Keratinocyte (primary cell): ENCODE data around the gene KIF3C. TPM values are rescaled to one million over a fixed set of nuclear protein-coding genes. Genes with fewer than 3 reads are reported as not detected.

ENCODE experiments used
- DNase-seq: peaks from one replicate; pipeline ENCODE4 v3.0.0-alpha.2; 2011; ENCODE audit warnings: low read depth, missing footprints, low spot score
- FAIRE-seq: peaks from 2 replicates; lab custom pipeline; 2011; peaks lifted over from hg19 to GRCh38; lab: Jason Lieb, UNC
- H2AFZ ChIP-seq: 2 replicates; pipeline ENCODE4 v1.6.0; 2012; ENCODE audit warnings: low read length, control low read depth, inconsistent platforms; ENCODE audit not compliant: control insufficient read depth
- H3K27ac ChIP-seq: 2 replicates; pipeline ENCODE4 v1.5.1; 2011; ENCODE audit warnings: low read length; ENCODE audit not compliant: control insufficient read depth, insufficient read depth
- H3K27me3 ChIP-seq: 3 replicates; pipeline ENCODE4 v1.6.0; 2011; ENCODE audit warnings: low read length; ENCODE audit not compliant: control insufficient read depth, insufficient read depth; ENCODE audit errors: extremely low read depth
- H3K36me3 ChIP-seq, 2 experiments: 2 replicates in 1 of 2; 3 replicates in 1 of 2; pipeline ENCODE4 v1.5.1; 2011; ENCODE audit warnings: low read length in 2 of 2, mild to moderate bottlenecking in 1 of 2; ENCODE audit not compliant: control insufficient read depth in 2 of 2, insufficient read depth in 2 of 2; ENCODE audit errors: extremely low read depth in 1 of 2
- H3K4me1 ChIP-seq: 3 replicates; pipeline ENCODE4 v1.5.1; 2011; ENCODE audit warnings: low read length; ENCODE audit not compliant: control insufficient read depth, insufficient read depth; ENCODE audit errors: extremely low read depth
- H3K4me2 ChIP-seq: 3 replicates; pipeline ENCODE4 v1.6.0; 2011; ENCODE audit warnings: low read depth, low read length; ENCODE audit not compliant: control insufficient read depth, insufficient read depth; ENCODE audit errors: extremely low read depth
- H3K4me3 ChIP-seq, 3 experiments: fragments of 200-600 bp in 1 of 3; sonication (generic) in 1 of 3; 2 replicates in 2 of 3; 3 replicates in 1 of 3; pipeline ENCODE4 v1.5.1; 2011 to 2016; ENCODE audit warnings: low read length in 3 of 3, mild to moderate bottlenecking in 3 of 3, control low read depth in 2 of 3, inconsistent platforms in 1 of 3, low read depth in 1 of 3, mixed read lengths in 1 of 3, mixed run types in 1 of 3, moderate library complexity in 1 of 3; ENCODE audit not compliant: control insufficient read depth in 2 of 3, insufficient read depth in 2 of 3; ENCODE audit errors: extremely low read depth in 1 of 3
- H3K79me2 ChIP-seq: 2 replicates; pipeline ENCODE4 v1.6.0; 2012; ENCODE audit warnings: low read length; ENCODE audit not compliant: control insufficient read depth, insufficient read depth
- H3K9ac ChIP-seq: 3 replicates; pipeline ENCODE4 v1.6.0; 2011; ENCODE audit warnings: low read length; ENCODE audit not compliant: control insufficient read depth, insufficient read depth; ENCODE audit errors: extremely low read depth
- H3K9me1 ChIP-seq: 3 replicates; pipeline ENCODE4 v1.6.0; 2011; ENCODE audit warnings: low read length; ENCODE audit not compliant: control insufficient read depth, insufficient read depth; ENCODE audit errors: extremely low read depth
- H3K9me3 ChIP-seq: 2 replicates; pipeline ENCODE4 v1.5.1; 2012; ENCODE audit warnings: low read depth, low read length; ENCODE audit not compliant: control insufficient read depth
- H4K20me1 ChIP-seq: 3 replicates; pipeline ENCODE4 v1.6.0; 2011; ENCODE audit warnings: low read length; ENCODE audit not compliant: control insufficient read depth, insufficient read depth; ENCODE audit errors: extremely low read depth
- EZH2 ChIP-seq: IDR thresholded peaks from one replicate; pipeline ENCODE4 v1.6.1; 2012; ENCODE audit warnings: inconsistent platforms, mild to moderate bottlenecking, low read length, moderate library complexity
- dilution Hi-C: fragments of 300-500 bp; cut with MboI; formaldehyde crosslinking; loops from one replicate; pipeline ENCODE4 v1.7.0; 2020; ENCODE audit warnings: low sequenced_read_pairs; ENCODE audit not compliant: extremely low pct_ligation_motif_present
- polyA plus RNA-seq, 5 experiments: library from polyadenylated mRNA; depleted of rRNA in 3 of 5; stranded (reverse) in 3 of 5; stranded (forward) in 1 of 5; unstranded in 1 of 5; fragments of >200 nt; gene quantifications; 1 replicate in 1 of 5; 2 replicates in 3 of 5; 3 replicates in 1 of 5; pipeline versions ENCODE4 v1.2.1 to v1.2.3, GENCODE V29; 2011 to 2012; ENCODE audit warnings: missing spikeins in 2 of 5, low read depth in 1 of 5, low replicate concordance in 1 of 5
- TF ChIP-seq, protein P1 (sequence below), 3 experiments: IDR thresholded peaks in 1 of 3; conservative IDR thresholded peaks in 1 of 3; optimal IDR thresholded peaks in 1 of 3; 2 replicates in 2 of 3; 3 replicates in 1 of 3; pipeline versions ENCODE3 to v1.5.1; 2011; ENCODE audit warnings: low read length in 3 of 3, mild to moderate bottlenecking in 3 of 3, moderate library complexity in 2 of 3, control low read depth in 1 of 3, inconsistent platforms in 1 of 3; ENCODE audit not compliant: insufficient read depth in 2 of 3; ENCODE audit errors: extremely low read depth in 1 of 3

KIF3C gene
- polyA plus RNA-seq, 1 donor (not counting 4 experiments of a cell fraction or from before 2014, with no cell fraction given): 6.5 TPM

DNA sequence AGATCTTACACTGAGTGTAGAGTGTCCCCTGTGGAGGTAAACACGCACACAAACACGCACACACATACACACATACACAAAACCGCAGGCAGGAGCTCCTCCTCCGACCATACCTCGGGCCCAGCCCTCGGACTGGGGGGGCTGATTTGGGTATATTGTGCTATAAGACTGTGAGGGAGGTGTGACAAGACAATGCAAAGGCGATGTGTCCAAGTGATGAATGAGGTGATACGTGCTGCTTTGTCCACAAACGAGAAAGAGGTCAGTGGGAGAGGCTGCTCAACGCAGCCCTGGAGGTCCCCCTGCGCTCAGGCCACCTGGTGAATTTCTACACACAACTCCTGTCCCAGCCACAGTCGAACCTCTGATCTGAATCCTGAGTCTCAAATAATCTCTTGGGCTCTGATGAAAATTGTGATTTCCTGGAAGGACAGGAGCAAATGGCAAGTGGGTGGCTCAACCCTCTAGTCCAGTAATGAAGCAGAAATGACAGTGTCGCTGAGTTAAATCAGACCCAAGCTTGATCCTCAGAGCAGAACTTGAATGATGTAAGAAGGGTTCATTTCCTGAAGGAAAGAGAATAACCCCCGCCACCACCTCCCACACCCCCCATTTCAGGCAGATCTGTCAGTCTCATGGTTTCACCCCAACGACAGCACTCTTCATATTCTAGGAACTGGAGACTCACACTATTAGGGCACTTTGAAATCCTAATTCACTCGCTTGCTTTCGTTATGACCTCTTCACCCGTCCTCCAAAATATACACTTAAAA lies 55.1 kb downstream of the KIF3C start:
- H3K27me3 ChIP-seq: no peaks in the 10 kb centered on the region
- H3K4me2 ChIP-seq: no peak overlapping the region
- no peak overlapping the region for H3K27ac ChIP-seq
- H4K20me1 ChIP-seq: no peaks in the 10 kb centered on the region
- no peaks in the 10 kb centered on the region for H3K9me3 ChIP-seq
- H2AFZ ChIP-seq: no peak overlapping the region
- peaks cover 0 to 16% of the 10 kb centered on the region in 2 experiments for H3K36me3 ChIP-seq
- H3K9ac ChIP-seq: no peak overlapping the region
- no peaks in the 10 kb centered on the region for H3K9me1 ChIP-seq
- dilution Hi-C loops: no loop called here
- no peak for FAIRE-seq
- H3K79me2 ChIP-seq: no peaks in the 10 kb centered on the region
- DNase-seq: no peak
- H3K4me3 ChIP-seq: no peak overlapping the region
- no peak for TF ChIP-seq EZH2
- TF ChIP-seq, protein P1, sequence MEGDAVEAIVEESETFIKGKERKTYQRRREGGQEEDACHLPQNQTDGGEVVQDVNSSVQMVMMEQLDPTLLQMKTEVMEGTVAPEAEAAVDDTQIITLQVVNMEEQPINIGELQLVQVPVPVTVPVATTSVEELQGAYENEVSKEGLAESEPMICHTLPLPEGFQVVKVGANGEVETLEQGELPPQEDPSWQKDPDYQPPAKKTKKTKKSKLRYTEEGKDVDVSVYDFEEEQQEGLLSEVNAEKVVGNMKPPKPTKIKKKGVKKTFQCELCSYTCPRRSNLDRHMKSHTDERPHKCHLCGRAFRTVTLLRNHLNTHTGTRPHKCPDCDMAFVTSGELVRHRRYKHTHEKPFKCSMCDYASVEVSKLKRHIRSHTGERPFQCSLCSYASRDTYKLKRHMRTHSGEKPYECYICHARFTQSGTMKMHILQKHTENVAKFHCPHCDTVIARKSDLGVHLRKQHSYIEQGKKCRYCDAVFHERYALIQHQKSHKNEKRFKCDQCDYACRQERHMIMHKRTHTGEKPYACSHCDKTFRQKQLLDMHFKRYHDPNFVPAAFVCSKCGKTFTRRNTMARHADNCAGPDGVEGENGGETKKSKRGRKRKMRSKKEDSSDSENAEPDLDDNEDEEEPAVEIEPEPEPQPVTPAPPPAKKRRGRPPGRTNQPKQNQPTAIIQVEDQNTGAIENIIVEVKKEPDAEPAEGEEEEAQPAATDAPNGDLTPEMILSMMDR (optimal IDR thresholded peaks at IDR 0.05 in 1 of 3, IDR thresholded peaks at IDR 0.05 in 1 of 3, conservative IDR thresholded peaks at IDR 0.05 in 1 of 3; ENCODE audit: extremely low read depth in 1 of 3, insufficient read depth in 2 of 3, low read length in 3 of 3): no peak
- H3K4me1 ChIP-seq: no peaks in the 10 kb centered on the region

DNA sequence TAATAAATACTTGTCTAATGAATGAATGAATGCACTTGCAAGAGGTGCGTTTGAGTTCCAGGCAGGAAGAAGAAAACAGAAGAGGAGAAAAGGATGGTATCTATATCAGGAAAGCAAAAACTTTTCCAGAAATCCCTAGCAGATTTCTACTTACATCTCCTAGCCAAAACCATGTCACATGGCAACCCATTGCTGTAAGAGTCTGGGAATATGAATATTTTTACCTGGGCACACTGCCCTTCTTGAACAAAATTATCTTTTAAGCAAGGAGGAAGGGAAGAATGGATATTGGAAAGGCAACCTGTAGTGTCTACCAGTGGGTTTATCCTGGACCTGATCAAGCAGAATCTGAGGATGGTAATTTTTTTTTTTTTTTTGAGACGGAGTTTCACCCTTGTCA lies 59.8 kb downstream of the KIF3C start:
- no peak overlapping the region for H3K4me3 ChIP-seq

More for the DNA sequence above, 59.8 kb downstream of the KIF3C start:
- no peak overlapping the region for H3K9ac ChIP-seq
- FAIRE-seq (no peak), DNase-seq (no peak)
- no peaks in the 10 kb centered on the region for H3K9me1 ChIP-seq
- H3K27ac ChIP-seq: no peak overlapping the region
- H3K9me3 ChIP-seq: no peaks in the 10 kb centered on the region
- H4K20me1 ChIP-seq: no peaks in the 10 kb centered on the region
- dilution Hi-C loops: no loop called here
- H3K4me1 ChIP-seq: no peaks in the 10 kb centered on the region
- H3K27me3 ChIP-seq: no peaks in the 10 kb centered on the region
- H3K79me2 ChIP-seq: no peaks in the 10 kb centered on the region
- TF ChIP-seq, protein P1 (optimal IDR thresholded peaks at IDR 0.05 in 1 of 3, IDR thresholded peaks at IDR 0.05 in 1 of 3, conservative IDR thresholded peaks at IDR 0.05 in 1 of 3; ENCODE audit: extremely low read depth in 1 of 3, insufficient read depth in 2 of 3, low read length in 3 of 3): no peak
- TF ChIP-seq EZH2: no peak
- H3K4me2 ChIP-seq: no peak overlapping the region
- H2AFZ ChIP-seq: no peak overlapping the region
- peaks cover 0 to 3% of the 10 kb centered on the region in 2 experiments for H3K36me3 ChIP-seq
